WTC11 (cell line): ENCODE measurements around the gene SLC36A2.

Source experiments
- CTCF ChIP-seq: fragments of 200-600 bp; IDR thresholded peaks from 2 replicates; pipeline ENCODE4 v1.8.0; 2022; ENCODE audit warnings: antibody characterized with exemption
- ETV6 ChIP-seq: sonication (generic); formaldehyde crosslinking; IDR thresholded peaks from 2 replicates; pipeline ENCODE4 v1.8.1; 2022; ENCODE audit warnings: mild to moderate bottlenecking, missing genetic modification reagents
- MLX ChIP-seq: sonication (generic); formaldehyde crosslinking; IDR thresholded peaks from 2 replicates; pipeline ENCODE4 v1.8.1; 2023; ENCODE audit warnings: mild to moderate bottlenecking, missing genetic modification reagents, moderate library complexity
- NFE2L1 ChIP-seq: sonication (generic); formaldehyde crosslinking; IDR thresholded peaks from 2 replicates; pipeline ENCODE4 v1.8.1; 2023; ENCODE audit warnings: missing genetic modification reagents
- NFYB ChIP-seq: sonication (generic); formaldehyde crosslinking; conservative IDR thresholded peaks from 2 replicates; pipeline ENCODE4 v1.8.0; 2022; ENCODE audit warnings: low read depth, missing genetic modification reagents

GRCh38 chr5:151345808-151346478 lies 1.4 kb downstream of the SLC36A2 start:
- TF ChIP-seq CTCF, result no peak
- no peak for TF ChIP-seq NFYB (CRISPR knock-in tag)
- no peak for TF ChIP-seq ETV6 (CRISPR knock-in tag)
- no peak for TF ChIP-seq MLX (CRISPR knock-in tag)
- no peak for TF ChIP-seq NFE2L1 (CRISPR knock-in tag)
